ENCODE measurements around the gene MN1. TPM values are rescaled to one million over a fixed set of nuclear protein-coding genes. Genes with fewer than 3 reads are reported as not detected.

The MN1 gene
- total RNA-seq, 1 donor from 2014 or later = 4.0 TPM

GRCh38 chr22:27718186-27719035 is 83.1 kb downstream of the MN1 start:
- no peak for TF ChIP-seq CTCF (IDR thresholded peaks at IDR 0.05)
- ATAC-seq = peak; percentile 79

GRCh38 chr22:27717094-27717493 is 84.5 kb downstream of the MN1 start:
- H3K4me1 ChIP-seq = peaks cover 11% of the 10 kb centered on the region
- no peaks in the 10 kb centered on the region for H3K27me3 ChIP-seq
- no peaks in the 10 kb centered on the region for H3K9me3 ChIP-seq
- H3K36me3 ChIP-seq = no peaks in the 10 kb centered on the region
- TF ChIP-seq CTCF (IDR thresholded peaks at IDR 0.05) = no peak
- DNase-seq (no peak), ATAC-seq (no peak)
- intact Hi-C loops (cut with DNase I) = no loop called here
- no peak overlapping the region for H3K27ac ChIP-seq
- no peak overlapping the region for H3K4me3 ChIP-seq

More at GRCh38 chr22:27718186-27719035, 83.1 kb downstream of the MN1 start:
- intact Hi-C loops (cut with DNase I) = no loop called here
- DNase-seq = peak; percentile 64
- peaks cover 11% of the 10 kb centered on the region for H3K4me1 ChIP-seq
- H3K4me3 ChIP-seq = no peak overlapping the region
- no peaks in the 10 kb centered on the region for H3K9me3 ChIP-seq
- no peaks in the 10 kb centered on the region for H3K27me3 ChIP-seq
- H3K27ac ChIP-seq = peak overlapping the region; percentile 30
- no peaks in the 10 kb centered on the region for H3K36me3 ChIP-seq

DNA sequence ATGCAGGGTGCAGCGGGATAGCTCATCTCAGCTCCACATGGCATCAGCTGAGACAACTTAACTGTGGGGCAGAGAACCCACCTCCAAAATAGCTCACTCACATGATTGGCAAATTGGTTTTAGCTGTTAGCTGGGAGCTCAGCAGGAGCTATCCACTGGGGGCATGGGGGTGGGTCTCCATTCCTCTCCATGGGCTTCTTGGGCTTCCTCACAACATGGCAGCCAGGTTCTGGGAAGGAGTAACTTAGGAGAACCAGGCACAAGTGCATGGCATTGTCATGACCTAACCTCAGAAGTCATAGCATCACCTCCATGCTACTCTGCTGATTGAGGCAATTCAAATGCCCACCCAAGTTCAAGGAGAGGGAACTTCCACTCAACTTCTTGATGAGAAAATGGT is 85.5 kb downstream of the MN1 start:
- DNase-seq = no peak
- intact Hi-C loops (cut with DNase I) = no loop called here
- Histone ChIP-seq H3K36me3 (no peaks in the 10 kb centered on the region), H3K9me3 (no peaks in the 10 kb centered on the region), H3K4me1 (peaks cover 11% of the 10 kb centered on the region), H3K27ac (no peak overlapping the region), H3K4me3 (no peak overlapping the region), H3K27me3 (no peaks in the 10 kb centered on the region)
- no peak for ATAC-seq
- TF ChIP-seq CTCF (IDR thresholded peaks at IDR 0.05) = no peak

GRCh38 chr22:27715106-27715505 is 86.5 kb downstream of the MN1 start:
- Histone ChIP-seq H3K9me3 (no peaks in the 10 kb centered on the region), H3K4me1 (peaks cover 11% of the 10 kb centered on the region), H3K4me3 (no peak overlapping the region), H3K36me3 (no peaks in the 10 kb centered on the region), H3K27ac (no peak overlapping the region), H3K27me3 (no peaks in the 10 kb centered on the region)
- intact Hi-C loops (cut with DNase I) = no loop called here
- peak; percentile 25 for TF ChIP-seq CTCF (IDR thresholded peaks at IDR 0.05)
- ATAC-seq = peak; percentile 26
- peak; percentile 56 for DNase-seq

GRCh38 chr22:27714068-27714467 is 87.5 kb downstream of the MN1 start:
- H3K4me1 ChIP-seq = peaks cover 11% of the 10 kb centered on the region
- DNase-seq = no peak
- ATAC-seq = no peak
- H3K36me3 ChIP-seq = no peaks in the 10 kb centered on the region
- H3K9me3 ChIP-seq = no peaks in the 10 kb centered on the region
- H3K4me3 ChIP-seq = no peak overlapping the region
- TF ChIP-seq CTCF (IDR thresholded peaks at IDR 0.05) = no peak
- H3K27me3 ChIP-seq = no peaks in the 10 kb centered on the region
- intact Hi-C loops (cut with DNase I) = no loop called here
- H3K27ac ChIP-seq = no peak overlapping the region

Measured in upper lobe of right lung (tissue), 1 donor.